ENCODE measurements around the gene FAM78A. TPM values are rescaled to one million over a fixed set of nuclear protein-coding genes. Genes with fewer than 3 reads are reported as not detected.

FAM78A gene
- total RNA-seq = 55.7 TPM
- long read RNA-seq, transcript FAM78A-203 (2 exons, 3,966 nt) = major isoform, 16 of 100 reads
- long read RNA-seq, partial matches to known transcripts = 1 of 100 reads
- long read RNA-seq, other reads (novel, unspliced or antisense) = 83 of 100 reads

GRCh38 chr9:131276094-131276888, at the start of gene FAM78A:
Gene FAM78A (minus strand): TSS chr9:131276510. CDS start chr9:131276179, 331 bp downstream.
- intact Hi-C loops (cut with DNase I) = loop anchor here (5.0 kb wide), 2 partner anchors 39 to 99 kb away; no protein-coding TSS in a partner anchor
- no peak for ATAC-seq (ENCODE audit: poor library complexity)
- peak; percentile 89 for DNase-seq

GRCh38 chr9:131324736-131325679, 48.7 kb upstream of the FAM78A start:
- ATAC-seq (ENCODE audit: poor library complexity) = no peak
- peak; percentile 27 for DNase-seq
- intact Hi-C loops (cut with DNase I) = no loop called here

GRCh38 chr9:131323629-131324028, 47.3 kb upstream of the FAM78A start:
- intact Hi-C loops (cut with DNase I) = no loop called here
- ATAC-seq (ENCODE audit: poor library complexity) (no peak), DNase-seq (no peak)

- DNase-seq (peak; percentile 90), ATAC-seq (ENCODE audit: poor library complexity) (peak; percentile 90)
- intact Hi-C loops (cut with DNase I) = no loop called here
Observed at GRCh38 chr9:131320031-131320685, 43.8 kb upstream of the FAM78A start.

- intact Hi-C loops (cut with DNase I) = no loop called here
- DNase-seq = peak; percentile 79
- ATAC-seq (ENCODE audit: poor library complexity) = peak; percentile 55
Observed at GRCh38 chr9:131319486-131319885, 43.2 kb upstream of the FAM78A start.

- DNase-seq = peak; percentile 60
- intact Hi-C loops (cut with DNase I) = no loop called here
- peak; percentile 1 for ATAC-seq (ENCODE audit: poor library complexity)
Observed at GRCh38 chr9:131318231-131319085, 42.1 kb upstream of the FAM78A start.

- ATAC-seq (ENCODE audit: poor library complexity) (no peak), DNase-seq (no peak)
- intact Hi-C loops (cut with DNase I) = no loop called here
Observed at GRCh38 chr9:131312822-131313770, 36.8 kb upstream of the FAM78A start.

- ATAC-seq (ENCODE audit: poor library complexity) (no peak), DNase-seq (no peak)
- intact Hi-C loops (cut with DNase I) = no loop called here
Observed at GRCh38 chr9:131312246-131312645, 35.9 kb upstream of the FAM78A start.

- DNase-seq (no peak), ATAC-seq (ENCODE audit: poor library complexity) (peak; percentile 44)
- intact Hi-C loops (cut with DNase I) = no loop called here
Observed at GRCh38 chr9:131310833-131311554, 34.7 kb upstream of the FAM78A start.

- intact Hi-C loops (cut with DNase I) = no loop called here
- DNase-seq (no peak), ATAC-seq (ENCODE audit: poor library complexity) (no peak)
Observed at GRCh38 chr9:131309530-131310276, 33.4 kb upstream of the FAM78A start.

- intact Hi-C loops (cut with DNase I) = no loop called here
- ATAC-seq (ENCODE audit: poor library complexity) = no peak
- no peak for DNase-seq
Observed at GRCh38 chr9:131308906-131309529, 32.7 kb upstream of the FAM78A start.

GRCh38 chr9:131308452-131308851, 32.1 kb upstream of the FAM78A start:
- ATAC-seq (ENCODE audit: poor library complexity) = peak; percentile 2
- intact Hi-C loops (cut with DNase I) = no loop called here
- DNase-seq = no peak

- intact Hi-C loops (cut with DNase I) = no loop called here
- ATAC-seq (ENCODE audit: poor library complexity) = peak; percentile 7
- no peak for DNase-seq
Observed at GRCh38 chr9:131307974-131308373, 31.7 kb upstream of the FAM78A start.

- intact Hi-C loops (cut with DNase I) = no loop called here
- DNase-seq (no peak), ATAC-seq (ENCODE audit: poor library complexity) (no peak)
Observed at GRCh38 chr9:131306397-131307004, 30.2 kb upstream of the FAM78A start.

All from Right ventricle myocardium superior (tissue), 1 donor.